Esophagus (tissue), 2 donors: ENCODE results near the gene EXOC3L4. TPM values are rescaled to one million over a fixed set of nuclear protein-coding genes. Genes with fewer than 3 reads are reported as not detected.

Source experiments
- H3K27ac ChIP-seq, 2 donors: one replicate each; pipeline ENCODE4 v1.5.1; 2013; ENCODE audit warnings: low read depth in 2 of 2, mild to moderate bottlenecking in 2 of 2, inconsistent platforms in 1 of 2, low read length in 1 of 2, moderate library complexity in 1 of 2
- H3K27me3 ChIP-seq, 2 donors: one replicate each; pipeline ENCODE4 v1.6.1; 2013; ENCODE audit warnings: low read length in 2 of 2, control low read depth in 1 of 2, mild to moderate bottlenecking in 1 of 2; ENCODE audit not compliant: insufficient read depth in 2 of 2, control insufficient read depth in 1 of 2
- H3K36me3 ChIP-seq, 2 donors: one replicate each; pipeline ENCODE4 v1.6.1; 2013; ENCODE audit warnings: low read length in 1 of 2; ENCODE audit not compliant: control insufficient read depth in 2 of 2, insufficient read depth in 2 of 2
- H3K4me1 ChIP-seq, 2 donors: one replicate each; pipeline ENCODE4 v1.6.1; 2013; ENCODE audit warnings: low read length in 1 of 2; ENCODE audit not compliant: control insufficient read depth in 2 of 2, insufficient read depth in 2 of 2
- H3K4me3 ChIP-seq, 2 donors: one replicate each; pipeline ENCODE4 v1.5.1; 2013; ENCODE audit warnings: low read length in 2 of 2, mild to moderate bottlenecking in 2 of 2, low read depth in 1 of 2, moderate library complexity in 1 of 2
- H3K9me3 ChIP-seq, 2 donors: one replicate each; pipeline ENCODE4 v1.6.1; 2013; ENCODE audit warnings: mild to moderate bottlenecking in 2 of 2, low read depth in 1 of 2, low read length in 1 of 2, moderate library complexity in 1 of 2; ENCODE audit not compliant: control insufficient read depth in 2 of 2, insufficient read depth in 1 of 2
- WGBS, 2 donors: extraction: QIAGEN DNeasy Blood & Tissue Kit; methylation state at CpG; one replicate each; pipeline ENCODE4 v1.1.7; 2013; 5-methylcytosine and 5-hydroxymethylcytosine counted together
- polyA plus RNA-seq, 2 donors: library from polyadenylated mRNA; stranded (reverse); fragments of 200-250 nt; gene quantifications; one replicate each; pipeline ENCODE4 v1.2.3, GENCODE V29; 2013
- donor health status: healthy with polysubstance abuse.
- donor health status: Bipolar disorder and iron deficiency.

Gene EXOC3L4
- polyA plus RNA-seq, 2 donors: 0.52 to 0.67 TPM

DNA sequence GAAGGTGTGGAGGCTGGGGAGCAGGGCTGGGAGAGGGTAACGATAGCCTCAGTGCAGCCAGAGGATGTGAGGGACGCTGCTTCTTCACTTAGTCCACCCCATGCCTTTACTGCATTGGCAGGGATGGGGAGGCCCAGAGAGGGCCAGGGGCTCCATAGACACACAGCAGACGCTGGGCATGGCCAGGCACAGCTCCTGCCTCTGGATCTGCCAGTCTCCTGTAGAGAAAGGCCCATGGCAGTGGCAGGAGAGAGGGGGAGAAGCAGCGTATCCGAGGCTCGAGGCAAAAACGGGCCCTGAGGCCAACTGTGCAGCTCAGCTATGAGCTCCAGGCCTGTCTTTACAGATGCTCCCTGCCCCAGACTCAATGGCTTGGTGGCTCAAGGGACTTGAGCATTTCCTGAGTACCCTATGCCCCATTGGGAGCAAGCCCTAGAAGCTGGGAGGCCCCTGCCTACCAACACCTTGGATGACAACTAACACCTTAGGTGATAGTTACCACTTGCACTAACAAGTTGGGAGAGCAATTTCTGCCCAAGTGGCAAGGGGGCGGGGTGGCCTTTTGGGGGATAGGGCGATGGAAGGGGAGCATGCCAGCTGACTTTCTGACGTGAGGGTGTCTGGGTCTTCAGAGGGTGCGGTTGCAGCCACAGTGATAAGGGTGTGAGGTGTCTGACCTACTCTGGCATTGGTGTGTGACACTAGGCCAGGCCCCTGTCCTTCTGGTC lies 15.5 kb upstream of the EXOC3L4 start:
- H3K27ac ChIP-seq: no peak overlapping the region
- H3K9me3 ChIP-seq: no peaks in the 10 kb centered on the region
- peaks cover 3 to 11% of the 10 kb centered on the region in 2 donors for H3K4me1 ChIP-seq
- H3K27me3 ChIP-seq: no peaks in the 10 kb centered on the region
- 68 to 76% methylated on average over 11 of the region's 11 CpGs for WGBS, 2 donors
- no peaks in the 10 kb centered on the region for H3K36me3 ChIP-seq
- no peak overlapping the region for H3K4me3 ChIP-seq

DNA sequence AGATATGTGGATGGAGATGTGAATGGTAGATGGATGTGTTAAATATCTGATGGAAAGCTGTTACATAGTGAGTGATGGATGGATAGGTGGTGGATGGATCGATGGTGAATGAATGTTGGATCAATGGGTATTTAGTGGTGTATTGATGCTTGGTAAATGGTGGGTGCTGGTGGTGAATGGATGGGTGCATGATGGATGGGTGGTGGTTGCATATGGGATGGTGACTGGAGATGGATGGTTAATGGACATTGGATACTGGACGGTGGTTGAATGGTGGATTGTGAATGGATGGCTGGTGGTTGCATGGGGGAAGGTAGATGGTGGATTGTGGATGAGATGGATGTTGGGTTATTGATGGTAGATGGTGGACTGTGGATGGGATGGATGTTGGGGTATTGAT lies 12.6 kb upstream of the EXOC3L4 start:
- peaks cover 0 to 7% of the 10 kb centered on the region in 2 donors for H3K27me3 ChIP-seq
- no peaks in the 10 kb centered on the region for H3K9me3 ChIP-seq
- no peaks in the 10 kb centered on the region for H3K36me3 ChIP-seq
- peaks cover 0 to 9% of the 10 kb centered on the region in 2 donors for H3K4me1 ChIP-seq
- 96 to 97% methylated on average over 2 of the region's 2 CpGs for WGBS, 2 donors
- no peak overlapping the region for H3K4me3 ChIP-seq
- H3K27ac ChIP-seq: no peak overlapping the region

DNA sequence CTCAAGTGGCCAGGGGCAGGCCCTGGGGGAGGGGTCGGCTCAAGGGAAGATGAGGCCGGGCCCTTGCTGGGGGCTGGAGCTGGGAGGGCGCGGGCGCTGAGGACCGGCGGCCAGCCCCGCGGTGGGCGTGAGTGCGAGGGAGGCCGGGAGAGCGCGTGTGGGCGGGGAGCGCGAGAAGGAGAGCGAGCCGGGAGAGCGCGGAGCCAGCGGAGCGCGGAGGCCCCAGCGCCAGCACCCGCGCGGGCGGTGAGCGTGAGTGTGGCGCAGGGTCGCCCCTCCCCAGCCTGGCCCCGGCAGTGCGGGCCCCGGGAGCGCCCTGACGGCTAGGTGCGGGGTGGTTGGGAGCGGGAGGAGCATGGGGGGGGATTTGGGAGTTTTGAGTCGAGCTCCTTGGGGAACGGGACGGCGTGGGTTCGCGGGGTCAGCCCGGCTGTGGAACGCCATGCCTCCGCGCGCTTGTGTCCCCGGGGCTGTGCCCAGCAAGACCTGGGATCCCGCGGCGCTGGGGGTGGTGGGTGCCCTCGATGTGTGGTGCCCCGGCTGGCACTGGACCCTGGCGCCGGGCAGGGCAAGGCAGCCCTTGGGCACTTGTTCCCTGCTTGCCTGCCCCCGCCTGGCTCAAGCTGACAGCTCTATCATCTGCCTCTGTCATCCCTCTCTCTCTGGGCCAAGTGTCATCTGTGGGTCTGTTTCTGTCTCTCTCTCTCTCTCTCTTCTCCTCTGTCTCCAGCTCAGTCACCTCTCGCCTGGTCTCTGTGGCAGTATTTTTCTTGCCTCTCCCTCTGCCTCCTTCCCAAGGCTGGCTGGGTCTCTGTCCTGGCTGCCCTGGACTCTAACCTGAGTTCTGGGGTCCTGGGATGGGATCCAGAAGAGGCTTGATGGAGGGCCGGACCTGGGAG lies 10.3 kb upstream of the EXOC3L4 start, which contains the start of gene LBHD2:
Gene LBHD2 (plus strand): TSS at position 190 of the 899 bp plus-strand sequence. CDS start 1,803 bp downstream, outside the sequence.
- Histone ChIP-seq H3K4me3 (no peak within 1 kb of the TSS), H3K4me1 (peaks cover 0 to 9% of the 10 kb centered on the region in 2 donors), H3K36me3 (no peaks in the 10 kb centered on the region), H3K27me3 (peaks cover 0 to 7% of the 10 kb centered on the region in 2 donors), H3K9me3 (no peaks in the 10 kb centered on the region), H3K27ac (no peak within 1 kb of the TSS)
- 15 to 16% methylated on average over 53 to 61 of the region's 61 CpGs for WGBS, 2 donors

DNA sequence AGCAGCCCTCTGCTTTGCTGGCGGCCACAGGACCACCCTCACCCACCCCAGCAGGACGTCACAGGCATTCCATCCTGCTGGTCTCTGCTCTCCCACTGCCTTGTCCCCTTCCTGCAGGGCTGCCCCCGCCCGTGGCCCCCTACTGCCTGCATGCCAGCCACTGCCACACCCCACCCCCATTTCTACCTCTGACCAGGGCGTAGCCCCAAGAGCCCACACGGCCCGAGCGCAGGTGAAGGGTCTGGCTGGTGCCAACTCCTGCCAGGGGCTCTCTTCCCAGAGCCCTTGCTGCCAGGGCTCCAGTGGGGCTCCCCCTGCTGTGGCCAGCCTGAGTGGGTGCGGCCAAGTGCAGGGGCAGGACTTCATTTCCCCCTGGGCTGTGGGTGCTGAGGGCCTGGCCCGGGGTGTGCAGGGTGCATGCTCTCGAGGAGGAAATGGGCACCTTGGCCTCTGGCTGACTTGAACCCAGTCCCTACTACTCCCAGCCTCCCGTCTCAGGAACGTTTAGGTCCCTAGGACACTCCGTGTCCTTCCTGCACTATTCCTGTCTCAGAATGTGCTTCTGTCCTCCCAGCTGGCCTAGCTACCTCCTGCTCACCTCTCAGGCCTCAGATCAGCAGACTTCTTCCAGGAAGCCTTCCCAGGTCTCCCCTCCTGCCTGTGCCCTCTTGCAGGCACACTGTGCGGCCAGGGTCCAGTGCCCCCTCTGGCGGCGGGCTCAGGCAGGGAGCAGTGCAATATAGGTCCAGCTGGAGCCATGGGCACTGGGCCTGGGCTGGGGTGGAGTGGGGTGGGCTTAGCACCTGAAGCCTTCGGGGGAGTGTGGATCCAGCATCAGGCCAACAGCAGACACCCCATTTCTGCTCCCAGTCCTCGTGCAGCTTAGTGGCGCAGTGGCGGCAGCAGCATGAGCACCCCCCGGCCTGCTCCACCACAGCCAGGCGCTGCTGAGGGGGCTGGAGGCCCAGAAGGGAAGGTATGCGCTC lies 9.1 kb upstream of the EXOC3L4 start:
- Histone ChIP-seq H3K27ac (no peak overlapping the region), H3K9me3 (no peaks in the 10 kb centered on the region), H3K36me3 (no peaks in the 10 kb centered on the region), H3K27me3 (peaks cover 0 to 7% of the 10 kb centered on the region in 2 donors), H3K4me3 (no peak overlapping the region), H3K4me1 (peaks cover 0 to 9% of the 10 kb centered on the region in 2 donors)
- WGBS, 2 donors: 76 to 77% methylated on average over 22 to 24 of the region's 24 CpGs

DNA sequence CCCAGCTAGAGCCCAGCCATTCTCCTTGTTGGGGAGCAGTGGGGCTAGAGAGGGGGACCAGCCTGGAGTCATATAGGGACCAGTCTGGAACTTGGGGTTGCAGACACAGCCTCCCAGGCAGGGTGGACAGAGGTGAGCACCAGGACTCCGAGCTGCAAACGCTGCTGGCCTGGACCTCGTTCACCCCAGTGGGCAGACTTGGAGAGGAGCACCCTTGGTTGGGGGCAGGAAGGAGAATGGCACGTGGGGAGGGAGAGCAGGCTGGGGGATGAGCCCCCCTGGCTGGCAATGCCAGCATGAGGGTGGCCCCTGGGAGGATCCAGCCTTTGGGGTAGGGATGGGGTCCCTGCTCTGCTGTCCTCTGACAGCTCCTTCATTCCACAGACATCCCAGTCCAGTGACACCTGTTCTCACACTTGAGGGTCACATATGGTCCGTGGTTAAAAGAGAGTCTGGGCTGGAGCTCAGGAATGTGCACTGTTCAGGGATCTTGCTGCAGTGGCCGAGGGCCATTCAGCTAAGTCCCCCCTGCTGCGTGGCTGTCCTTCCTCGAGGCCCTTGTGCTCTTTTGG lies 7.7 kb upstream of the EXOC3L4 start:
- H3K36me3 ChIP-seq: no peaks in the 10 kb centered on the region
- H3K27me3 ChIP-seq: peaks cover 0 to 7% of the 10 kb centered on the region in 2 donors
- WGBS, 2 donors: 76 to 77% methylated on average over 8 of the region's 8 CpGs
- no peak overlapping the region for H3K27ac ChIP-seq
- H3K9me3 ChIP-seq: no peaks in the 10 kb centered on the region
- H3K4me1 ChIP-seq: peaks cover 3 to 14% of the 10 kb centered on the region in 2 donors
- no peak overlapping the region for H3K4me3 ChIP-seq

DNA sequence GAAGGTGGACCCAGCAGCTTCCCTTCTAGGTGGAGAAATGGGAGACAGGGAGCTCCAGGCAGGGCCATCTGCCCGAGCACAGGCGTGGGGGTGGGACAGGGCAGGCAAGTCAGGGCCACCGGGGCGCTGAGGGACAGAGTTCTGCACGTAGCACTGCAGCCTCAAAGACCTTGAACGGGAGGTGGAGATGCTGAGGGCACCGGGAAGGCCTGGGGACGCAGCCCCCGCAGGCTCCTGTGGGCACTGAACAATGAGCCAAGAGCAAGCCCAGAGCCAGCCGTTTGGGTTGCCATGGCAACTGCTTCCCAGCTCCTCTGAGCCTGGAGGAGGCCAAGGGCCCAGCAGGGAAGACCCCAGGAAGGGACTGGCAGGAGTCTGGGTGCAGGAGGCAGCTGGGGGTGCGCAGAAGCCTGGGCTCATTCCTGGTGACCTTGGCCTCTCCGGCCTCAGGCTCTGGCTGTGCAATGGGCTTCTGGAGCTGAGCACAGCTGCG lies 7.1 kb upstream of the EXOC3L4 start:
- no peak overlapping the region for H3K4me3 ChIP-seq
- H3K36me3 ChIP-seq: no peaks in the 10 kb centered on the region
- WGBS, 2 donors: 76 to 77% methylated on average over 13 of the region's 13 CpGs
- peaks cover 0 to 7% of the 10 kb centered on the region in 2 donors for H3K27me3 ChIP-seq
- H3K27ac ChIP-seq: no peak overlapping the region
- peaks cover 3 to 15% of the 10 kb centered on the region in 2 donors for H3K4me1 ChIP-seq
- H3K9me3 ChIP-seq: no peaks in the 10 kb centered on the region

DNA sequence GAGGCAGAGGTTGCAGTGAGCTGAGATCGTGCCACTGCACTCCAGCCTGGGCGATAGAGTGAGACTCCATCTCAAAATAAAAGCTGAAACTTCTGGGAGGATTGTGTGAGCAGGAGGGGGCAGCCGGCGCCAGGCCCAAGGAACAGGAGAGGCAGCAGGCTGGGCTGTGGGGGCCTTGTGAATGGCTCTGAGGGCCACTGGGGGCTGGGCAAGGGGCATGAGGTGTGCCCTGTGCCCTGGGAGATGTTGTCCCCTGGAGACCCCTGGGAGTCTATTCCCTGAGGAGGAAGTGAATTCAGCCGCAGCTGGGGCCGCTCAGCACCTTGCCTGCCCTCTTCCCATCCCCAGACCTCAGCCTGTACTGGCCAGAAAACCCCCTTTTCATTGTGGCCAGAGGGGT lies 5.6 kb upstream of the EXOC3L4 start:
- no peak overlapping the region for H3K4me3 ChIP-seq
- no peaks in the 10 kb centered on the region for H3K9me3 ChIP-seq
- H3K27me3 ChIP-seq: peaks cover 0 to 7% of the 10 kb centered on the region in 2 donors
- WGBS, 2 donors: 92 to 94% methylated on average over 6 of the region's 6 CpGs
- H3K4me1 ChIP-seq: peaks cover 6 to 18% of the 10 kb centered on the region in 2 donors
- no peak overlapping the region for H3K27ac ChIP-seq
- no peaks in the 10 kb centered on the region for H3K36me3 ChIP-seq

DNA sequence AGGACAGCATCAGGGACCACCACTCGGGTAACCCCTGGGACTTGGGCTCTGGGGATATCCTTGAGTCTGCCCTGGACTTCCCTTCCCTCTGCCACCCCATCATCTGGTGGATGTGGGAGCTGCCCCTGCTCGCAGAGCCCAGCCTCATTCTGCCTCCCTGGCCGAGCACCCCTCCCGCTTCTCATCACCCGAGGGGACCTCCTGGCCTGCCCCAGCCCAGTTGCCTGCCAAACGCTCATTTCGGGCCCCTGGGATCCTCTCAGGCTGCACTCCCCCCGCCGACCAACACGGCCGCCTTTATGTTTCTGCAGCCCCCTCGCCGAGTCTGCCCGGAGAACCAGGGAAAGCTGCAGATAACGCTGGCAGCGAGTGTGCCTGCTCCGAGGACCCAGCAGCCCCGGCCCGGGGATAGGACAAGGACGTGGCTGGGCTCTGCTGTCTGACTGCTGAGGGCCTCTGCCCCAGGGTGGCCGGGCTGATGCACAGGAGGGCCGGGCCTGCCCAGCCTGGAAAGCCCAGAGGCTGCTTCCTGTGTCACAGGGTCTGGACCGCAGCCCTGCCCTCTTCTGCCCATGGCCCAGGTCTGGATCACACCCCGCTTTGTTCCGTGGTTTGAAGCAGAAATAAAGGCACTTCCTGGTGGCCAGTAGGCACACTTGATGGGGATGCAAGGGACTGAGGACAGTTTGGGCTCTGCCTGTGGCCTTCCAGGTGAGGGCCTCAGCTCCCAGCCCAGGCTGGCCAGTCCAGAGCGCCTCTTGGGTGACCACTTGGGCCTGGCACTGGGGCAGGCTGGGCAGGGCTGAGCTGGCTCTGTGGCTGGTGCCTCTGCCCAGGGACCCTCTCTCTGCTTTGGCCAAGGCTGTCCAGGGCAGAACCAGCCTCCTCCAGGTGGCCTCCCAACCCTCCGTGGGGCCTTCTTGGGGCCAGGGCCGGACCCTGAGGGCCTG lies 4.9 kb upstream of the EXOC3L4 start:
- Histone ChIP-seq H3K9me3 (no peaks in the 10 kb centered on the region), H3K27me3 (peaks cover 0 to under 1% of the 10 kb centered on the region in 2 donors), H3K4me1 (peaks cover 7 to 11% of the 10 kb centered on the region in 2 donors), H3K27ac (no peak overlapping the region), H3K36me3 (no peaks in the 10 kb centered on the region), H3K4me3 (no peak overlapping the region)
- 89 to 90% methylated on average over 27 to 28 of the region's 28 CpGs for WGBS, 2 donors
